Measurements from ENCODE around the gene HCK.

HCK gene

GRCh38 chr20:32149566-32150170, 97.6 kb downstream of the HCK start:
- DNase-seq = no peak
- TF ChIP-seq POLR2A (IDR thresholded peaks at IDR 0.05; ENCODE audit: low read length) (no peak), GATA1 (IDR thresholded peaks at IDR 0.05; ENCODE audit: low read depth, low read length) (no peak)

- DNase-seq = no peak
- TF ChIP-seq POLR2A (IDR thresholded peaks at IDR 0.05; ENCODE audit: low read length) (no peak), GATA1 (IDR thresholded peaks at IDR 0.05; ENCODE audit: low read depth, low read length) (no peak)
These were observed 98.3 kb downstream of the HCK start for GRCh38 chr20:32150291-32150848.

All from erythroblast (primary cell).